ENCODE data around the gene PWP1. TPM values are rescaled to one million over a fixed set of nuclear protein-coding genes. Genes with fewer than 3 reads are reported as not detected.

Gene PWP1
- total RNA-seq, 6 experiments from 2014 or later: 49.0 to 57.2 (median 55.3) TPM

DNA sequence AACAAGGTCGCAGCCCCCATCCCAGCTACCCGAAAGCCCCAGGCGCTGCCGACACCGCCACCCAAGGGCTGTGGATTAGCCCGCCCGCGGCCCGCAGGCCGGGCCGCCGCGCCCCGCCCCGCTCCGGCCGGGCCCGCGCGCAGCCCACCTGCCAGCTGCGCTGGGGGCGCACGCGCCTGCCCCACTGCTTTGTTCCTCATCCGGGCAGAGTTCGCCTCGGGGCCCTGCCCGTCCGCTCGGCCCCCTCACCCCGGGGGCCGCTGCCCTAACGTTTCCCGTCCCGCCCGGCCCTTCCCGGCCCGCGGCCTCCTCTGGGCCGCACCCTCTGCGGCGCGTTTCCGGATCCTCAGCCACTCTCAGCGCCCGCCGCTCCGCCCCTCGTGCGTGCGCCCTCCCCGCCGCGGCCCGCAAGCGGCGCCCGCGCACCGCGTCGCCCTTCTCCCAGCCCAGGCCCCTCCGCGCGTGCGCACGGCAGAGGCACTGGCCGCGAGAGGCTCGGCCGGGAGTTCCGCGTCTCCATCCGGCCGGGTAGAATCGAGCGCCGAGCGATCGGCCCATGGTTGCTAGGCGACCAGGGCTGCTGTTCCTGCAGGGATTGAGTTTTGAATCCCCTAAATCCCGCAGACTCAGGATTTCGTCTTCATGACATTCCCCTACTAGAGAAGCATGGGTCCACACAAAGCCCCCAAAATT, 75.4 kb downstream of the PWP1 start, which contains the start of gene PRDM4:
TSS of gene PRDM4 (minus strand) at position 329 of the 693 bp plus-strand sequence. CDS start 622 bp downstream, outside the sequence.
- peak; percentile 92 for DNase-seq
- H3K9me3 Mint-ChIP-seq: no peaks in the 10 kb centered on the region
- TF ChIP-seq, protein P1, sequence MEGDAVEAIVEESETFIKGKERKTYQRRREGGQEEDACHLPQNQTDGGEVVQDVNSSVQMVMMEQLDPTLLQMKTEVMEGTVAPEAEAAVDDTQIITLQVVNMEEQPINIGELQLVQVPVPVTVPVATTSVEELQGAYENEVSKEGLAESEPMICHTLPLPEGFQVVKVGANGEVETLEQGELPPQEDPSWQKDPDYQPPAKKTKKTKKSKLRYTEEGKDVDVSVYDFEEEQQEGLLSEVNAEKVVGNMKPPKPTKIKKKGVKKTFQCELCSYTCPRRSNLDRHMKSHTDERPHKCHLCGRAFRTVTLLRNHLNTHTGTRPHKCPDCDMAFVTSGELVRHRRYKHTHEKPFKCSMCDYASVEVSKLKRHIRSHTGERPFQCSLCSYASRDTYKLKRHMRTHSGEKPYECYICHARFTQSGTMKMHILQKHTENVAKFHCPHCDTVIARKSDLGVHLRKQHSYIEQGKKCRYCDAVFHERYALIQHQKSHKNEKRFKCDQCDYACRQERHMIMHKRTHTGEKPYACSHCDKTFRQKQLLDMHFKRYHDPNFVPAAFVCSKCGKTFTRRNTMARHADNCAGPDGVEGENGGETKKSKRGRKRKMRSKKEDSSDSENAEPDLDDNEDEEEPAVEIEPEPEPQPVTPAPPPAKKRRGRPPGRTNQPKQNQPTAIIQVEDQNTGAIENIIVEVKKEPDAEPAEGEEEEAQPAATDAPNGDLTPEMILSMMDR (IDR thresholded peaks at IDR 0.05): peak; percentile 38
- no peaks in the 10 kb centered on the region; the same call in 1 of the 2 replicates for H3K27me3 Mint-ChIP-seq (ENCODE audit: insufficient read depth)
- peaks cover 28% of the 10 kb centered on the region for H3K4me1 Mint-ChIP-seq (ENCODE audit: low read depth)
- peaks cover 9% of the 10 kb centered on the region; the same call in 1 of the 2 replicates for H3K36me3 Mint-ChIP-seq (ENCODE audit: low read depth)
- peak within 1 kb of the TSS; percentile 90 for H3K27ac Mint-ChIP-seq
- peak within 1 kb of the TSS; percentile 94 for H3K4me3 Mint-ChIP-seq

- Mint-ChIP-seq H3K4me3 (peak overlapping the region; percentile 90), H3K36me3 (ENCODE audit: low read depth) (peaks cover 9% of the 10 kb centered on the region; the same call in 1 of the 2 replicates)
Observed at GRCh38 chr12:107761502-107761904, 75.9 kb downstream of the PWP1 start.

More at GRCh38 chr12:107761502-107761904, 75.9 kb downstream of the PWP1 start:
- H3K27me3 Mint-ChIP-seq (ENCODE audit: insufficient read depth): no peaks in the 10 kb centered on the region; the same call in 1 of the 2 replicates
- H3K27ac Mint-ChIP-seq: peak overlapping the region; percentile 87
- TF ChIP-seq, protein P1 (IDR thresholded peaks at IDR 0.05): no peak
- peaks cover 28% of the 10 kb centered on the region for H3K4me1 Mint-ChIP-seq (ENCODE audit: low read depth)
- no peak for DNase-seq
- no peaks in the 10 kb centered on the region for H3K9me3 Mint-ChIP-seq

Other genes starting within 250 kb of the PWP1 start
- gene PRDM4, start 75.3 kb downstream of the PWP1 start, total RNA-seq (2021; fragmentation: NEBNext Ultra II Directional; extraction: Animal tissue kit (Norgen Biotek cat#: 25700)): 10 to 100 TPM; 23.2 to 26.3 (median 24.3) TPM
- gene ASCL4, start 88.9 kb downstream of the PWP1 start, total RNA-seq (2021; fragmentation: NEBNext Ultra II Directional; extraction: Animal tissue kit (Norgen Biotek cat#: 25700)): not detected

Measured in HFFc6 (cell line).